BLaER1 treated with 17β-estradiol and CSF1 and Interleukin-3, amounts not matched to agents 10 nM and 100 nM (cell line): ENCODE measurements around the gene ZNF2.

Experiments used
- H3K27ac ChIP-seq, 11 experiments: shearing (Covaris generic); formaldehyde crosslinking; 2 replicates each; pipeline ENCODE4 v1.8.1; 2022
- H3K27me3 ChIP-seq, 11 experiments: shearing (Covaris generic); formaldehyde crosslinking; 2 replicates each; pipeline ENCODE4 v1.8.1; 2022
- H3K36me3 ChIP-seq, 11 experiments: shearing (Covaris generic); formaldehyde crosslinking; 2 replicates each; pipeline ENCODE4 v1.8.1; 2022
- H3K4me1 ChIP-seq, 10 experiments: shearing (Covaris generic); formaldehyde crosslinking; 2 replicates each; pipeline ENCODE4 v1.8.1; 2022
- H3K4me2 ChIP-seq, 11 experiments: shearing (Covaris generic); formaldehyde crosslinking; 2 replicates each; pipeline ENCODE4 v1.8.1; 2022
- H3K4me3 ChIP-seq, 10 experiments: shearing (Covaris generic); formaldehyde crosslinking; 2 replicates each; pipeline ENCODE4 v1.8.1; 2022
- H3K9ac ChIP-seq, 11 experiments: shearing (Covaris generic); formaldehyde crosslinking; 2 replicates each; pipeline ENCODE4 v1.8.1; 2022
- H3K9me3 ChIP-seq, 11 experiments: shearing (Covaris generic); formaldehyde crosslinking; replicated peaks in 1 of 11; 2 replicates each; pipeline ENCODE4 v1.8.1; 2022
- H4K20me1 ChIP-seq, 11 experiments: shearing (Covaris generic); formaldehyde crosslinking; 2 replicates each; pipeline ENCODE4 v1.8.1; 2022
- Cebpa-rat ChIP-seq, 11 experiments: shearing (Covaris generic); IDR thresholded peaks; 2 replicates each; pipeline ENCODE4 v1.8.1; 2022

ZNF2 gene

GRCh38 chr2:95165371-95166064, at the start of gene ZNF2:
Gene ZNF2, plus strand, starts transcription at chr2:95165809. Its CDS starts 10,418 bp downstream, at chr2:95176227.
- Histone ChIP-seq H3K4me2 (peak within 1 kb of the TSS; percentile 86 to 96 (median 91)), H3K9me3 (no peaks in the 10 kb centered on the region), H4K20me1 (no peaks in the 10 kb centered on the region), H3K36me3 (0 out of 22 replicates have a peak, but pooled peaks cover 0 to 3% (median 0%) of the 10 kb centered on the region in 11 experiments), H3K4me1 (peaks cover 19 to 27% (median 24%) of the 10 kb centered on the region in 10 experiments), H3K4me3 (peak within 1 kb of the TSS; percentile 71 to 92 (median 83)), H3K27ac (peak within 1 kb of the TSS; percentile 87 to 99 (median 93)), H3K27me3 (no peaks in the 10 kb centered on the region), H3K9ac (peak within 1 kb of the TSS; percentile 84 to 97 (median 91))
- TF ChIP-seq Cebpa-rat (IDR thresholded peaks at IDR 0.05) = no peak

- Histone ChIP-seq H3K27me3 (no peaks in the 10 kb centered on the region), H4K20me1 (peaks cover 16 to 48% (median 35%) of the 10 kb centered on the region in 11 experiments), H3K9me3 (no peaks in the 10 kb centered on the region), H3K4me2 (peak overlapping the region; percentile 54 to 93 (median 83)), H3K9ac (peak overlapping the region; percentile 93 to 99 (median 96)), H3K4me3 (peak overlapping the region; percentile 73 to 96 (median 92)), H3K36me3 (peaks cover 12 to 36% (median 30%) of the 10 kb centered on the region in 11 experiments; a peak in 19 of 22 replicates), H3K27ac (peak overlapping the region; percentile 93 to 99 (median 96)), H3K4me1 (peaks cover 19 to 36% (median 27%) of the 10 kb centered on the region in 10 experiments)
- no peak for TF ChIP-seq Cebpa-rat (IDR thresholded peaks at IDR 0.05)
Observed at GRCh38 chr2:95121093-95121406, 44.6 kb upstream of the ZNF2 start.

GRCh38 chr2:95121407-95122196, 44.0 kb upstream of the ZNF2 start, which contains the start of gene MRPS5:
Gene MRPS5, minus strand, starts transcription at chr2:95121808. Its CDS starts 17 bp downstream, at chr2:95121791.
- no peaks in the 10 kb centered on the region for H3K9me3 ChIP-seq
- H3K27ac ChIP-seq = peak within 1 kb of the TSS; percentile 93 to 99 (median 96)
- peaks cover 16 to 42% (median 35%) of the 10 kb centered on the region in 11 experiments for H4K20me1 ChIP-seq

GRCh38 chr2:95122197-95122551, 43.4 kb upstream of the ZNF2 start:
- Histone ChIP-seq H3K4me3 (peak overlapping the region; percentile 73 to 96 (median 92)), H3K9ac (peak overlapping the region; percentile 93 to 99 (median 96)), H3K36me3 (peaks cover 9 to 24% (median 21%) of the 10 kb centered on the region in 11 experiments; a peak in 18 of 22 replicates), H3K4me1 (peaks cover 19 to 36% (median 27%) of the 10 kb centered on the region in 10 experiments), H3K9me3 (no peaks in the 10 kb centered on the region), H3K27me3 (no peaks in the 10 kb centered on the region), H4K20me1 (peaks cover 16 to 37% (median 32%) of the 10 kb centered on the region in 11 experiments), H3K27ac (peak overlapping the region in 10 of 11 experiments; percentile 93 to 99 (median 97); a peak in 17 of 22 replicates), H3K4me2 (peak overlapping the region; percentile 54 to 90 (median 83))
- TF ChIP-seq Cebpa-rat (IDR thresholded peaks at IDR 0.05) = no peak

More at GRCh38 chr2:95121407-95122196, 44.0 kb upstream of the ZNF2 start, which contains the start of gene MRPS5:
- Histone ChIP-seq H3K27me3 (no peaks in the 10 kb centered on the region), H3K4me2 (peak within 1 kb of the TSS; percentile 54 to 93 (median 84)), H3K36me3 (peaks cover 12 to 30% (median 27%) of the 10 kb centered on the region in 11 experiments; a peak in 19 of 22 replicates), H3K9ac (peak within 1 kb of the TSS; percentile 93 to 99 (median 96)), H3K4me3 (peak within 1 kb of the TSS; percentile 73 to 96 (median 92)), H3K4me1 (peaks cover 19 to 36% (median 27%) of the 10 kb centered on the region in 10 experiments)
- no peak for TF ChIP-seq Cebpa-rat (IDR thresholded peaks at IDR 0.05)

GRCh38 chr2:95138702-95139101, 26.9 kb upstream of the ZNF2 start:
- no peak overlapping the region for H3K4me2 ChIP-seq
- TF ChIP-seq Cebpa-rat (IDR thresholded peaks at IDR 0.05) = no peak
- H3K4me3 ChIP-seq = peak overlapping the region in 1 of 10 experiments; percentile 12; a peak in 1 of 20 replicates
- H3K36me3 ChIP-seq = peaks cover 28 to 62% (median 40%) of the 10 kb centered on the region in 11 experiments; a peak in 21 of 22 replicates
- no peaks in the 10 kb centered on the region for H4K20me1 ChIP-seq
- H3K9me3 ChIP-seq = peaks cover 78 to 100% (median 95%) of the 10 kb centered on the region in 11 experiments
- H3K27me3 ChIP-seq = no peaks in the 10 kb centered on the region
- no peaks in the 10 kb centered on the region for H3K4me1 ChIP-seq
- H3K27ac ChIP-seq = no peak overlapping the region
- no peak overlapping the region for H3K9ac ChIP-seq

GRCh38 chr2:95143838-95144237, 21.8 kb upstream of the ZNF2 start:
- Histone ChIP-seq H4K20me1 (no peaks in the 10 kb centered on the region), H3K27me3 (no peaks in the 10 kb centered on the region), H3K36me3 (peaks cover 62 to 89% (median 79%) of the 10 kb centered on the region in 11 experiments), H3K9me3 (peaks cover 99 to 100% (median 100%) of the 10 kb centered on the region in 11 experiments), H3K4me2 (no peak overlapping the region), H3K27ac (no peak overlapping the region), H3K4me1 (no peaks in the 10 kb centered on the region), H3K4me3 (no peak overlapping the region; a peak in 1 of 20 replicates), H3K9ac (no peak overlapping the region)
- no peak for TF ChIP-seq Cebpa-rat (IDR thresholded peaks at IDR 0.05)

GRCh38 chr2:95149397-95149984, 16.1 kb upstream of the ZNF2 start:
- Histone ChIP-seq H3K9me3 (peaks cover 100% of the 10 kb centered on the region in 11 experiments), H3K36me3 (peaks cover 97 to 100% (median 99%) of the 10 kb centered on the region in 11 experiments)

GRCh38 chr2:95158441-95158840, 7.2 kb upstream of the ZNF2 start:
- H3K27ac ChIP-seq = peak overlapping the region; percentile 70 to 84 (median 79); a peak in 21 of 22 replicates
- peak overlapping the region; percentile 61 to 83 (median 76) for H3K4me3 ChIP-seq
- no peak for TF ChIP-seq Cebpa-rat (IDR thresholded peaks at IDR 0.05)
- no peaks in the 10 kb centered on the region for H4K20me1 ChIP-seq
- H3K9me3 ChIP-seq = peaks cover 35 to 54% (median 49%) of the 10 kb centered on the region in 11 experiments
- H3K4me1 ChIP-seq = peaks cover 13 to 21% (median 16%) of the 10 kb centered on the region in 10 experiments
- no peaks in the 10 kb centered on the region for H3K27me3 ChIP-seq
- peak overlapping the region; percentile 93 to 100 (median 98) for H3K4me2 ChIP-seq
- peak overlapping the region; percentile 76 to 90 (median 84) for H3K9ac ChIP-seq
- H3K36me3 ChIP-seq = peaks cover 36 to 48% (median 40%) of the 10 kb centered on the region in 11 experiments

More at GRCh38 chr2:95149397-95149984, 16.1 kb upstream of the ZNF2 start:
- H3K4me3 ChIP-seq = peak overlapping the region in 8 of 10 experiments; percentile 4 to 32 (median 22); a peak in 9 of 20 replicates
- 0 out of 22 replicates have a peak, but pooled peaks cover 0 to 3% (median 0%) of the 10 kb centered on the region in 11 experiments for H3K27me3 ChIP-seq
- H4K20me1 ChIP-seq = no peaks in the 10 kb centered on the region
- no peak for TF ChIP-seq Cebpa-rat (IDR thresholded peaks at IDR 0.05)
- no peaks in the 10 kb centered on the region for H3K4me1 ChIP-seq
- no peak overlapping the region for H3K9ac ChIP-seq
- H3K27ac ChIP-seq = no peak overlapping the region
- H3K4me2 ChIP-seq = no peak overlapping the region
